Parathyroid adenoma (tissue), 2 donors: ENCODE measurements around the gene BAIAP2.
"Not testable (repeated sequence)": the region's sequence is repeated elsewhere in the genome, so short reads cannot be mapped to it uniquely, and the experiment has no call there.

ENCODE experiments used
- H2AFZ ChIP-seq: fragments of 300-600 bp; sonication (generic); one replicate; pipeline ENCODE4 v1.7.0; 2017; ENCODE audit warnings: antibody characterized with exemption, mild to moderate bottlenecking
- H3K27ac ChIP-seq: fragments of 300-600 bp; sonication (generic); one replicate; pipeline ENCODE4 v1.7.0; 2017
- H3K27me3 ChIP-seq: fragments of 300-600 bp; sonication (generic); one replicate; pipeline ENCODE4 v1.7.0; 2017; ENCODE audit warnings: low read length; ENCODE audit not compliant: control insufficient read depth, insufficient read depth
- H3K36me3 ChIP-seq: fragments of 300-600 bp; sonication (generic); one replicate; pipeline ENCODE4 v1.7.0; 2017; ENCODE audit warnings: low read length; ENCODE audit not compliant: control insufficient read depth, insufficient read depth
- H3K4me1 ChIP-seq: fragments of 300-600 bp; sonication (generic); one replicate; pipeline ENCODE4 v1.7.0; 2017; ENCODE audit warnings: control low read depth
- H3K4me2 ChIP-seq: fragments of 300-600 bp; sonication (generic); one replicate; pipeline ENCODE4 v1.7.0; 2017; ENCODE audit warnings: low read length
- H3K4me3 ChIP-seq: fragments of 300-600 bp; sonication (generic); one replicate; pipeline ENCODE4 v1.7.0; 2017; ENCODE audit warnings: low read depth, low read length
- H3K79me2 ChIP-seq: fragments of 300-600 bp; sonication (generic); one replicate; pipeline ENCODE4 v1.7.0; 2017; ENCODE audit warnings: control low read depth
- H3K9ac ChIP-seq: fragments of 300-600 bp; sonication (generic); one replicate; pipeline ENCODE4 v1.7.0; 2017; ENCODE audit warnings: mild to moderate bottlenecking
- H3K9me3 ChIP-seq: fragments of 300-600 bp; sonication (generic); one replicate; pipeline ENCODE4 v1.7.0; 2017; ENCODE audit warnings: low read length; ENCODE audit not compliant: control insufficient read depth
- CTCF ChIP-seq: fragments of 300-600 bp; sonication (generic); IDR thresholded peaks from one replicate; pipeline ENCODE4 v1.7.0; 2017; ENCODE audit warnings: antibody characterized with exemption, mild to moderate bottlenecking
- donor health status: primary hyperparathyroidism.

BAIAP2 gene

GRCh38 chr17:81029859-81030258 lies 5.1 kb upstream of the BAIAP2 start:
- H2AFZ ChIP-seq: no peak overlapping the region
- H3K4me3 ChIP-seq: no peak overlapping the region
- H3K27me3 ChIP-seq: no peaks in the 10 kb centered on the region
- H3K9ac ChIP-seq: no peak overlapping the region
- no peak overlapping the region for H3K27ac ChIP-seq
- no peak for TF ChIP-seq CTCF
- H3K79me2 ChIP-seq: no peaks in the 10 kb centered on the region
- H3K4me2 ChIP-seq: no peak overlapping the region
- H3K4me1 ChIP-seq: peaks cover 2% of the 10 kb centered on the region
- H3K36me3 ChIP-seq: no peaks in the 10 kb centered on the region
- H3K9me3 ChIP-seq: no peaks in the 10 kb centered on the region

GRCh38 chr17:81030312-81030711 lies 4.6 kb upstream of the BAIAP2 start:
- not testable (repeated sequence) for H3K79me2 ChIP-seq, H3K4me2 ChIP-seq, H2AFZ ChIP-seq, H3K36me3 ChIP-seq, H3K4me1 ChIP-seq, H3K4me3 ChIP-seq, H3K9ac ChIP-seq, H3K27ac ChIP-seq, H3K27me3 ChIP-seq, H3K9me3 ChIP-seq

- Histone ChIP-seq H3K9ac (no peak overlapping the region), H2AFZ (no peak overlapping the region), H3K4me2 (no peak overlapping the region), H3K27me3 (no peaks in the 10 kb centered on the region), H3K4me3 (no peak overlapping the region), H3K79me2 (no peaks in the 10 kb centered on the region), H3K36me3 (no peaks in the 10 kb centered on the region), H3K27ac (no peak overlapping the region), H3K9me3 (no peaks in the 10 kb centered on the region), H3K4me1 (peaks cover 2% of the 10 kb centered on the region)
- TF ChIP-seq CTCF: no peak
Observed at GRCh38 chr17:81030741-81031565, 4.0 kb upstream of the BAIAP2 start.

- peaks cover 4% of the 10 kb centered on the region for H3K4me1 ChIP-seq
- no peaks in the 10 kb centered on the region for H3K27me3 ChIP-seq
- H3K9ac ChIP-seq: no peak overlapping the region
- H3K9me3 ChIP-seq: no peaks in the 10 kb centered on the region
- no peaks in the 10 kb centered on the region for H3K36me3 ChIP-seq
- H3K4me2 ChIP-seq: no peak overlapping the region
- TF ChIP-seq CTCF: no peak
- H3K79me2 ChIP-seq: no peaks in the 10 kb centered on the region
- H3K4me3 ChIP-seq: no peak overlapping the region
- H2AFZ ChIP-seq: no peak overlapping the region
- H3K27ac ChIP-seq: no peak overlapping the region
Observed at GRCh38 chr17:81031566-81032550, 3.1 kb upstream of the BAIAP2 start.
